Lower lobe of right lung (tissue), 2 donors: ENCODE measurements around the gene DPP4. TPM values are rescaled to one million over a fixed set of nuclear protein-coding genes. Genes with fewer than 3 reads are reported as not detected.

Experiments
- ATAC-seq, 2 donors: fragments of 200-7000 bp; cut with Tn5 transposase; one replicate each; pipeline ENCODE4 v1.9.1; 2020 to 2022; ENCODE audit warnings: mild to moderate bottlenecking in 2 of 2, moderate library complexity in 2 of 2
- DNase-seq: peaks from one replicate; pipeline ENCODE4 v3.0.0-alpha.2; 2020
- H3K27ac ChIP-seq: fragments of 200-600 bp; one replicate; pipeline ENCODE4 v1.8.0; 2022
- H3K27me3 ChIP-seq: fragments of 200-600 bp; one replicate; pipeline ENCODE4 v1.8.0; 2022; ENCODE audit warnings: low read depth
- H3K36me3 ChIP-seq: fragments of 200-600 bp; one replicate; pipeline ENCODE4 v1.8.0; 2022; ENCODE audit warnings: mild to moderate bottlenecking
- H3K4me1 ChIP-seq: fragments of 200-600 bp; one replicate; pipeline ENCODE4 v1.8.0; 2022
- H3K4me3 ChIP-seq: fragments of 200-600 bp; one replicate; pipeline ENCODE4 v1.8.0; 2022; ENCODE audit warnings: mild to moderate bottlenecking
- H3K9me3 ChIP-seq: fragments of 200-600 bp; one replicate; pipeline ENCODE4 v1.8.0; 2022
- intact Hi-C: fragments of 100-400 bp; cut with DNase I; formaldehyde crosslinking; loops from one replicate; pipeline ENCODE4 v1.11.0; 2022
- total RNA-seq: library from RNA; stranded (reverse); fragmentation: NEBNext Ultra II Directional; extraction: Animal tissue kit (Norgen Biotek cat#: 25700); gene quantifications from one replicate; pipeline ENCODE4 v1.2.1, GENCODE V29; 2021
- TF ChIP-seq, protein P1 (sequence below): fragments of 200-600 bp; IDR thresholded peaks from one replicate; pipeline ENCODE4 v1.8.0; 2022; ENCODE audit warnings: antibody characterized with exemption, mild to moderate bottlenecking
- donor health status: DM: no; HTN: yes; CAD: no; lungs with severe emphysema.

The DPP4 gene
- total RNA-seq, 1 donor from 2014 or later = 24.5 TPM

DNA sequence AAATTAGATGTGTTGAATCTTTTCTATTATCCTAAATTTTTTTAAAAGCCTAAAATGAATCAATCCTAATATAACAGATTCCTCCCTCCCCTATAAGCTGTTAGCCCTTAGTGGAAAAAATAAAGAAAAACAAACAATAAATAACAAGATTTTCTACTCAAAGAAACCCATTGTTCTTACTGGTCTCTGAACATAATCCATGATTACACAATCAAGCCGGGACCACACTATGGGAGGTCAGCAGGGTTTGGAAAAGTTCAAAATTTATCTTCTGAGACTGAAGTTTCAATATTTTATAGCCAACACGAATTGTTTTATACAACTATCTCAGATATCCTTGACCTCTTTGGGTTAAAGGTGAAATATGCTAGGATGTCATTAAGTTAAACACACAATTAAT is 57.9 kb downstream of the DPP4 start:
- DNase-seq = no peak
- Histone ChIP-seq H3K4me3 (no peak overlapping the region), H3K36me3 (no peaks in the 10 kb centered on the region), H3K4me1 (peaks cover 6% of the 10 kb centered on the region), H3K27me3 (no peaks in the 10 kb centered on the region), H3K9me3 (no peaks in the 10 kb centered on the region), H3K27ac (no peak overlapping the region)
- intact Hi-C loops = no loop called here
- ATAC-seq = no peak
- TF ChIP-seq, protein P1, sequence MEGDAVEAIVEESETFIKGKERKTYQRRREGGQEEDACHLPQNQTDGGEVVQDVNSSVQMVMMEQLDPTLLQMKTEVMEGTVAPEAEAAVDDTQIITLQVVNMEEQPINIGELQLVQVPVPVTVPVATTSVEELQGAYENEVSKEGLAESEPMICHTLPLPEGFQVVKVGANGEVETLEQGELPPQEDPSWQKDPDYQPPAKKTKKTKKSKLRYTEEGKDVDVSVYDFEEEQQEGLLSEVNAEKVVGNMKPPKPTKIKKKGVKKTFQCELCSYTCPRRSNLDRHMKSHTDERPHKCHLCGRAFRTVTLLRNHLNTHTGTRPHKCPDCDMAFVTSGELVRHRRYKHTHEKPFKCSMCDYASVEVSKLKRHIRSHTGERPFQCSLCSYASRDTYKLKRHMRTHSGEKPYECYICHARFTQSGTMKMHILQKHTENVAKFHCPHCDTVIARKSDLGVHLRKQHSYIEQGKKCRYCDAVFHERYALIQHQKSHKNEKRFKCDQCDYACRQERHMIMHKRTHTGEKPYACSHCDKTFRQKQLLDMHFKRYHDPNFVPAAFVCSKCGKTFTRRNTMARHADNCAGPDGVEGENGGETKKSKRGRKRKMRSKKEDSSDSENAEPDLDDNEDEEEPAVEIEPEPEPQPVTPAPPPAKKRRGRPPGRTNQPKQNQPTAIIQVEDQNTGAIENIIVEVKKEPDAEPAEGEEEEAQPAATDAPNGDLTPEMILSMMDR = no peak

DNA sequence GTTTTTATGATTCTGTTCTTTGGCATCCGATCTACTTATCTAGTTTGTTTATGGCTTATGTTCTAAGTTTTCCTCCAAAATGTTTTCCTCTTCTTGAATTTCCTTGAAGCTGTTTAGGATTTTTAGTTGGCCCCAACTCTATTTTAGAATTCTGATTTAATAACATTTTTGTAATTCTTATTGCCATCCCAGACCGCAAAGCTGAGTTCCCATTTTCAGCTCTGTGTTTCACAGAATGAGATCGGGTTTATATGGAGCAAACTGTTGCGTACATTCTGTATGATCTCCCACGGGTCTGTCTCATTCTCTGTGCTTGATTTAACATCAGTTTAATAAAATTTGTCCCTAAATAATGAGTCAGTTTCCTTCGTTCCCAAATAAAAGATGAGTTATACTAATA is 59.3 kb downstream of the DPP4 start:
- H3K27me3 ChIP-seq = no peaks in the 10 kb centered on the region
- TF ChIP-seq, protein P1 = no peak
- no peak for DNase-seq
- H3K27ac ChIP-seq = peak overlapping the region; percentile 66
- H3K4me1 ChIP-seq = peaks cover 6% of the 10 kb centered on the region
- ATAC-seq = no peak
- no peaks in the 10 kb centered on the region for H3K9me3 ChIP-seq
- no peak overlapping the region for H3K4me3 ChIP-seq
- intact Hi-C loops = no loop called here
- H3K36me3 ChIP-seq = no peaks in the 10 kb centered on the region

DNA sequence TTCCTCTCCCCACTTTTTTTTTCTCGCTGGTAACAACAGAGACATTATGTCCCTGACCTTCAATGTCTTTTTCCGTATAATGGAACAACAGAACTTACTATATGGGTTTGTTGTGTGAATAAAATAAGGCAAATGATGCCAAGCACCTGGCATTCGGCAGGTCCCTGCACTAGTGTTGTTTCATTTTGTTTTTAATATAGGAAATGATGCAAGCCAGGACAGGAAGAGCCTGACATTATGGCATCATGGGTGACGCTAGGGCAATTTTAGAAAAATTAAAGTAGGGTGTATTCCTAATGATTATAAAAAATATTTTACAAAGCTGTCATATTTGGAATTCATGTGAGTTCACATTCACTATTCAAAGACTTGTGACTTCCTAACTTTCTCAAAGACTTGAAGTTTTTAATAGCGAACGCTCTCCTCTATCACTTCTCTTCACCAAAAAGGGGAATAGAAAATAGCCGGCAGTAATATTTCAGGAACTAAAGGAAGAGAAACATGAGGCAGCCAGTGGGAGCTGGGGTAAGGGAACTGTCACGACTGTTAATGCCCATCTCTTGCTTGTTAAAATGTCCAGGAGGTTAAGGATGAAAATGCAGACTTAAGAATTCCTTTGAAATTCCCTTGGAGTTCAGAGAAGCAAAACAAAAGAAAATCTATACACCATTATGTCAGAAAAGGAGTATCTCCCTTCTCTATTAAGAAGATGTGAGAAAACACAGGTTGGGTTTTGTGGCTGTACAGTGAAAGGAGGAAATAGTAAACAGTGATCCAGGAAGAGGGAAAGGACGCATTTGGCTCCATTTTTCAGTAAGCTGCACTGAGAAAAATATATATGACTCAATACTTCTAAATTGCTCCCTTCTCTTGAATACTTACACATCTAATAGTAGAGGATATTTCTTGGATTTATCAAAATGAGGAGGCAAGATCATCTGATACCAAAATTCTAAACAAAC is 60.2 kb downstream of the DPP4 start:
- Histone ChIP-seq H3K4me1 (peaks cover 6% of the 10 kb centered on the region), H3K36me3 (no peaks in the 10 kb centered on the region), H3K4me3 (peak overlapping the region; percentile 4), H3K27me3 (no peaks in the 10 kb centered on the region), H3K27ac (peak overlapping the region; percentile 66), H3K9me3 (no peaks in the 10 kb centered on the region)
- DNase-seq (no peak), ATAC-seq (peak in 1 of 2 donors; percentile 40)
- TF ChIP-seq, protein P1 = no peak
- intact Hi-C loops = no loop called here

DNA sequence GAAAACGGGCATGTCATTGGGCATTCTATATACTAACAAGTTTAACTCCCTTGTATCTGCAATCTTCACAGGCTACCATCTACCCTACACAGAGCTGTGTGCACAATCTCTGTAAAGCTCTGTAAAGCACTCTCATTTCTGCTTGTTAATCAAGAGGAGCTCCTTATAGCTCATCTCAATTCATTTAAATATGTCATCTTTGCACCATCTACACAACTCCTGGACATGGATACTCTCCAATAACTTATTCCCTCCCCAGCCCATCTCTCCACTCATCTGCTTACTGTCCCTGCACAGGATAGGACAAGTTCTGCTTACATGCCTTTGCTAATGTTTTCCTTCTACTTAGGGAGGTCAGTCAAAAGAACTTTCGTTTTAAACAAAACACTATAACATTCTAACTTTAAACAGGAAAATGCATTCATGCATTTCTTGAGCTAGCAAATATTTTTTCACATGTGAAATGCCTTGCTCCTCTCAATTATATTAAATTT is 61.4 kb downstream of the DPP4 start:
- ATAC-seq = no peak
- Histone ChIP-seq H3K27ac (no peak overlapping the region), H3K4me1 (peaks cover 6% of the 10 kb centered on the region), H3K4me3 (no peak overlapping the region), H3K9me3 (no peaks in the 10 kb centered on the region), H3K27me3 (no peaks in the 10 kb centered on the region), H3K36me3 (no peaks in the 10 kb centered on the region)
- intact Hi-C loops = no loop called here
- TF ChIP-seq, protein P1 = no peak
- no peak for DNase-seq

DNA sequence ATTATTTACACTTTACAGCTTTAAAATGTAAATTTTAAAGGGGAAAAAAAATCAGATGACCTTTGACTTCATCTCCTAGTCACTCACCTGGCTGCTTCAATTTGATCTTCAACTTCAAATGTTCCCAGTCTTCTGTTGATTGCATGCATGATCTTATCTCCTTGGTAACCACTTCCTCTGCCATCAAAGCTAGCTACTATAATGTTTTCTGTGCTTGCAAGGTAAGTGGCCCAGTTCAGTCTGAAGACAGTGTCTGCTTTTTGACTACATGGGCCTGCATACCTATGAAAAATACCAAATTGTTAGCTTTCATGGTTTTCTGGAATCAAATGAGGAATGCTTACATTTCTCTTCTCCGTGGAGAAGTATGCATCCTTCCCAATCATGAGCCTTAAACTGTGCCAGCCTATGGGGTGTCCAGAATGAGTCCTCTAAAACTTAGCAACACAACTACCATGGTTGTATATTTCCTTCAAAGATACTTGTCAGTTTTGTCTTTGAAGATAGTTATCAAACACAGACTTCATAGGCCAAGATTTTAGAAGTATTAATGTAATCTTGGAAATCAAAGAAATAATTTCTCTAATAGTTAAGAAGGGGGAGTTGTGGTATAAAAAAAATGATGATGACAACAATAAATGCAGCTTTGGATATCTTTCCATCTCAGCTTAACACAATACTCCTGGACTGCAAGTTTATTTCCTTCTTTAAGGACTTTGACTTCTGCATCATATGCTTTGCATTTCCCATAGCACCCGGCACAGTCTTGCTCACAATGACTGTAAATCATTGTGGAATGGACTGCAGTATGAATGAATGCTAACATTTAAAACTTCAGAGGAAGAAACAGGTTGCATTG is 62.1 kb downstream of the DPP4 start:
- no peak for DNase-seq
- H3K36me3 ChIP-seq = no peaks in the 10 kb centered on the region
- intact Hi-C loops = no loop called here

More for the DNA sequence above, 62.1 kb downstream of the DPP4 start:
- Histone ChIP-seq H3K4me3 (no peak overlapping the region), H3K27ac (no peak overlapping the region), H3K4me1 (peaks cover 6% of the 10 kb centered on the region), H3K27me3 (no peaks in the 10 kb centered on the region), H3K9me3 (no peaks in the 10 kb centered on the region)
- TF ChIP-seq, protein P1 = no peak
- ATAC-seq = no peak
